Measurements from ENCODE around the gene PSMB10. TPM values are rescaled to one million over a fixed set of nuclear protein-coding genes. Genes with fewer than 3 reads are reported as not detected.

The PSMB10 gene
- total and polyA plus RNA-seq, 2 of the 8 experiments (the other 6 are each of a cell fraction or from before 2014, with no cell fraction given): 32.1 to 61.9 TPM

DNA sequence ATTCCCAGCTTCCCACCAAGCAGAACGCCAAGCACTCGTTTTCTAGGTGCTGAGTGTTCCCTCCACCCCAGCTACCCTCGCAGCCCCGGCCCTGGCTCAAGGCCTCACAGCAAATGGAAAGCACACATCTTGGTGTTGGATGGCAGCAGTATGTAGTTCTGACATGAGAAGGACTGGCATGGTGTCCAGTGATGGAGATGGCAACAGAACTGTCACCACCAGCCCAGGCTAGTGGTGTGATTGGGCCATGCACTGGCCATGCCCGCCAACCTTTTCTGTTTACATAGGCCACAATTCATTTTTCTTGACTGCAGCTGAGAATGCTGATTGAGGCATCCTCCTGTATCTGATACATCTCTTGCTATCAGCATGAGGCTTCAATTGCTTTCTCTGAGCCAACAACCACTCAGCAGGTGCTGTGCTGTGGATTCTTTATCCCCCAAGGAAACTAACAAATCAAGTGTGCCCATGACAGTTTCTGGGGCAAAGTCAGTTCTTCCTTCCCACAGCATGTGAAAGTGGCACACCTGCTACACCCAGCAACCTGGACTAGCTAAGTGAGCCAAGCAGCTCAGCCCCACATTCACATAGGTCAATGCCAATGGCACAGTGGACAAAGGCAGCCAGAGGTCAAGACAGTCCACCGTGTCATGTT, 28.0 kb upstream of the PSMB10 start (continued):
- TF ChIP-seq TEAD4 (IDR thresholded peaks at IDR 0.05; ENCODE audit: low read depth, low read length) (no peak), CEBPB (IDR thresholded peaks at IDR 0.05; ENCODE audit: low read depth, low read length) (no peak), JUND (IDR thresholded peaks at IDR 0.05; ENCODE audit: low read length) (no peak), CREB1 (IDR thresholded peaks at IDR 0.05) (no peak), CBX5 (IDR thresholded peaks at IDR 0.05; ENCODE audit: low read depth, low read length) (no peak), ATF2 (IDR thresholded peaks at IDR 0.05; ENCODE audit: low read length) (no peak)
- TF ChIP-seq, protein P1, sequence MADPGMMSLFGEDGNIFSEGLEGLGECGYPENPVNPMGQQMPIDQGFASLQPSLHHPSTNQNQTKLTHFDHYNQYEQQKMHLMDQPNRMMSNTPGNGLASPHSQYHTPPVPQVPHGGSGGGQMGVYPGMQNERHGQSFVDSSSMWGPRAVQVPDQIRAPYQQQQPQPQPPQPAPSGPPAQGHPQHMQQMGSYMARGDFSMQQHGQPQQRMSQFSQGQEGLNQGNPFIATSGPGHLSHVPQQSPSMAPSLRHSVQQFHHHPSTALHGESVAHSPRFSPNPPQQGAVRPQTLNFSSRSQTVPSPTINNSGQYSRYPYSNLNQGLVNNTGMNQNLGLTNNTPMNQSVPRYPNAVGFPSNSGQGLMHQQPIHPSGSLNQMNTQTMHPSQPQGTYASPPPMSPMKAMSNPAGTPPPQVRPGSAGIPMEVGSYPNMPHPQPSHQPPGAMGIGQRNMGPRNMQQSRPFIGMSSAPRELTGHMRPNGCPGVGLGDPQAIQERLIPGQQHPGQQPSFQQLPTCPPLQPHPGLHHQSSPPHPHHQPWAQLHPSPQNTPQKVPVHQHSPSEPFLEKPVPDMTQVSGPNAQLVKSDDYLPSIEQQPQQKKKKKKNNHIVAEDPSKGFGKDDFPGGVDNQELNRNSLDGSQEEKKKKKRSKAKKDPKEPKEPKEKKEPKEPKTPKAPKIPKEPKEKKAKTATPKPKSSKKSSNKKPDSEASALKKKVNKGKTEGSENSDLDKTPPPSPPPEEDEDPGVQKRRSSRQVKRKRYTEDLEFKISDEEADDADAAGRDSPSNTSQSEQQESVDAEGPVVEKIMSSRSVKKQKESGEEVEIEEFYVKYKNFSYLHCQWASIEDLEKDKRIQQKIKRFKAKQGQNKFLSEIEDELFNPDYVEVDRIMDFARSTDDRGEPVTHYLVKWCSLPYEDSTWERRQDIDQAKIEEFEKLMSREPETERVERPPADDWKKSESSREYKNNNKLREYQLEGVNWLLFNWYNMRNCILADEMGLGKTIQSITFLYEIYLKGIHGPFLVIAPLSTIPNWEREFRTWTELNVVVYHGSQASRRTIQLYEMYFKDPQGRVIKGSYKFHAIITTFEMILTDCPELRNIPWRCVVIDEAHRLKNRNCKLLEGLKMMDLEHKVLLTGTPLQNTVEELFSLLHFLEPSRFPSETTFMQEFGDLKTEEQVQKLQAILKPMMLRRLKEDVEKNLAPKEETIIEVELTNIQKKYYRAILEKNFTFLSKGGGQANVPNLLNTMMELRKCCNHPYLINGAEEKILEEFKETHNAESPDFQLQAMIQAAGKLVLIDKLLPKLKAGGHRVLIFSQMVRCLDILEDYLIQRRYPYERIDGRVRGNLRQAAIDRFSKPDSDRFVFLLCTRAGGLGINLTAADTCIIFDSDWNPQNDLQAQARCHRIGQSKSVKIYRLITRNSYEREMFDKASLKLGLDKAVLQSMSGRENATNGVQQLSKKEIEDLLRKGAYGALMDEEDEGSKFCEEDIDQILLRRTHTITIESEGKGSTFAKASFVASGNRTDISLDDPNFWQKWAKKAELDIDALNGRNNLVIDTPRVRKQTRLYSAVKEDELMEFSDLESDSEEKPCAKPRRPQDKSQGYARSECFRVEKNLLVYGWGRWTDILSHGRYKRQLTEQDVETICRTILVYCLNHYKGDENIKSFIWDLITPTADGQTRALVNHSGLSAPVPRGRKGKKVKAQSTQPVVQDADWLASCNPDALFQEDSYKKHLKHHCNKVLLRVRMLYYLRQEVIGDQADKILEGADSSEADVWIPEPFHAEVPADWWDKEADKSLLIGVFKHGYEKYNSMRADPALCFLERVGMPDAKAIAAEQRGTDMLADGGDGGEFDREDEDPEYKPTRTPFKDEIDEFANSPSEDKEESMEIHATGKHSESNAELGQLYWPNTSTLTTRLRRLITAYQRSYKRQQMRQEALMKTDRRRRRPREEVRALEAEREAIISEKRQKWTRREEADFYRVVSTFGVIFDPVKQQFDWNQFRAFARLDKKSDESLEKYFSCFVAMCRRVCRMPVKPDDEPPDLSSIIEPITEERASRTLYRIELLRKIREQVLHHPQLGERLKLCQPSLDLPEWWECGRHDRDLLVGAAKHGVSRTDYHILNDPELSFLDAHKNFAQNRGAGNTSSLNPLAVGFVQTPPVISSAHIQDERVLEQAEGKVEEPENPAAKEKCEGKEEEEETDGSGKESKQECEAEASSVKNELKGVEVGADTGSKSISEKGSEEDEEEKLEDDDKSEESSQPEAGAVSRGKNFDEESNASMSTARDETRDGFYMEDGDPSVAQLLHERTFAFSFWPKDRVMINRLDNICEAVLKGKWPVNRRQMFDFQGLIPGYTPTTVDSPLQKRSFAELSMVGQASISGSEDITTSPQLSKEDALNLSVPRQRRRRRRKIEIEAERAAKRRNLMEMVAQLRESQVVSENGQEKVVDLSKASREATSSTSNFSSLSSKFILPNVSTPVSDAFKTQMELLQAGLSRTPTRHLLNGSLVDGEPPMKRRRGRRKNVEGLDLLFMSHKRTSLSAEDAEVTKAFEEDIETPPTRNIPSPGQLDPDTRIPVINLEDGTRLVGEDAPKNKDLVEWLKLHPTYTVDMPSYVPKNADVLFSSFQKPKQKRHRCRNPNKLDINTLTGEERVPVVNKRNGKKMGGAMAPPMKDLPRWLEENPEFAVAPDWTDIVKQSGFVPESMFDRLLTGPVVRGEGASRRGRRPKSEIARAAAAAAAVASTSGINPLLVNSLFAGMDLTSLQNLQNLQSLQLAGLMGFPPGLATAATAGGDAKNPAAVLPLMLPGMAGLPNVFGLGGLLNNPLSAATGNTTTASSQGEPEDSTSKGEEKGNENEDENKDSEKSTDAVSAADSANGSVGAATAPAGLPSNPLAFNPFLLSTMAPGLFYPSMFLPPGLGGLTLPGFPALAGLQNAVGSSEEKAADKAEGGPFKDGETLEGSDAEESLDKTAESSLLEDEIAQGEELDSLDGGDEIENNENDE (IDR thresholded peaks at IDR 0.05; ENCODE audit: insufficient replicate concordance, low read length): no peak

Measured in H1 (cell line).